ENCODE results near the gene ANKS1A. TPM values are rescaled to one million over a fixed set of nuclear protein-coding genes. Genes with fewer than 3 reads are reported as not detected.

The ANKS1A gene
- total RNA-seq, 1 experiment from 2014 or later = 26.5 TPM

GRCh38 chr6:35099116-35099515 lies 210.1 kb downstream of the ANKS1A start:
- H3K18ac ChIP-seq (ENCODE audit: insufficient read length, low read depth, low read length) = no peak overlapping the region
- no peak overlapping the region for H3K56ac ChIP-seq (ENCODE audit: insufficient read length, low read depth, low read length)
- no peaks in the 10 kb centered on the region for H3K79me1 ChIP-seq (ENCODE audit: insufficient read depth, low read depth, low read length, poor library complexity, severe bottlenecking)
- H3K9me3 ChIP-seq (ENCODE audit: control insufficient read depth, low read depth, low read length) = no peaks in the 10 kb centered on the region
- H3K4ac ChIP-seq (ENCODE audit: low read depth, low read length) = no peak overlapping the region
- H3K36me3 Mint-ChIP-seq (ENCODE audit: insufficient read depth in 1 of 3, low read depth in 3 of 3) = no peaks in the 10 kb centered on the region
- H3K27ac ChIP-seq (ENCODE audit: insufficient read length, low read depth, low read length) = no peak overlapping the region
- no peak overlapping the region for H2BK20ac ChIP-seq (ENCODE audit: low read depth, low read length, poor library complexity, severe bottlenecking)
- 100% methylated on average over 2 of the region's 5 CpGs for WGBS (ENCODE audit: extremely low coverage, insufficient read length, low lambda C conversion rate)
- no peak overlapping the region for H3K27ac Mint-ChIP-seq
- TF ChIP-seq, protein P1, sequence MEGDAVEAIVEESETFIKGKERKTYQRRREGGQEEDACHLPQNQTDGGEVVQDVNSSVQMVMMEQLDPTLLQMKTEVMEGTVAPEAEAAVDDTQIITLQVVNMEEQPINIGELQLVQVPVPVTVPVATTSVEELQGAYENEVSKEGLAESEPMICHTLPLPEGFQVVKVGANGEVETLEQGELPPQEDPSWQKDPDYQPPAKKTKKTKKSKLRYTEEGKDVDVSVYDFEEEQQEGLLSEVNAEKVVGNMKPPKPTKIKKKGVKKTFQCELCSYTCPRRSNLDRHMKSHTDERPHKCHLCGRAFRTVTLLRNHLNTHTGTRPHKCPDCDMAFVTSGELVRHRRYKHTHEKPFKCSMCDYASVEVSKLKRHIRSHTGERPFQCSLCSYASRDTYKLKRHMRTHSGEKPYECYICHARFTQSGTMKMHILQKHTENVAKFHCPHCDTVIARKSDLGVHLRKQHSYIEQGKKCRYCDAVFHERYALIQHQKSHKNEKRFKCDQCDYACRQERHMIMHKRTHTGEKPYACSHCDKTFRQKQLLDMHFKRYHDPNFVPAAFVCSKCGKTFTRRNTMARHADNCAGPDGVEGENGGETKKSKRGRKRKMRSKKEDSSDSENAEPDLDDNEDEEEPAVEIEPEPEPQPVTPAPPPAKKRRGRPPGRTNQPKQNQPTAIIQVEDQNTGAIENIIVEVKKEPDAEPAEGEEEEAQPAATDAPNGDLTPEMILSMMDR (conservative IDR thresholded peaks at IDR 0.05) = no peak
- no peak overlapping the region for H4K91ac ChIP-seq (ENCODE audit: insufficient read length, low read depth, low read length)
- DNase-seq = no peak
- no peak overlapping the region for H3T11ph ChIP-seq (ENCODE audit: low read length)
- no peak overlapping the region for H2BK12ac ChIP-seq (ENCODE audit: insufficient read length, low read depth, low read length)
- H3K23me2 ChIP-seq (ENCODE audit: insufficient read length, low read depth, low read length, poor library complexity, severe bottlenecking) = no peaks in the 10 kb centered on the region
- H3K4me1 Mint-ChIP-seq = peaks cover 27 to 32% of the 10 kb centered on the region in 2 experiments
- no peak overlapping the region for H3K14ac ChIP-seq (ENCODE audit: insufficient read depth, low read length)
- no peak overlapping the region for H3K4me2 ChIP-seq (ENCODE audit: insufficient read depth, insufficient read length, low read length)
- no peak overlapping the region for H3K4me3 Mint-ChIP-seq
- H4K8ac ChIP-seq (replicated peaks; ENCODE audit: insufficient read length, low read depth, low read length) = no peak overlapping the region
- H3K79me2 ChIP-seq (ENCODE audit: insufficient read depth, low read length) = no peaks in the 10 kb centered on the region
- H2AK5ac ChIP-seq (ENCODE audit: insufficient read length, low read length) = no peak overlapping the region
- no peak overlapping the region for H3K9ac ChIP-seq (ENCODE audit: extremely low read depth, insufficient read length, low read length)
- H2BK120ac ChIP-seq (ENCODE audit: low read depth, low read length, poor library complexity, severe bottlenecking) = no peak overlapping the region
- H4K5ac ChIP-seq (ENCODE audit: insufficient read length, low read depth, low read length) = no peak overlapping the region
- H2AFZ ChIP-seq (ENCODE audit: low read length) = no peak overlapping the region
- peaks cover 8% of the 10 kb centered on the region; the same call in 1 of the 2 replicates for H3K4me1 ChIP-seq (ENCODE audit: insufficient read depth, low read length)
- H4K20me1 ChIP-seq (ENCODE audit: control insufficient read depth, insufficient read depth, insufficient read length) = no peaks in the 10 kb centered on the region
- no peaks in the 10 kb centered on the region for H3K27me3 ChIP-seq (ENCODE audit: insufficient read depth, low read length)
- H2BK5ac ChIP-seq (ENCODE audit: insufficient read length, low read length) = no peak overlapping the region
- no peak overlapping the region for H2BK15ac ChIP-seq (ENCODE audit: low read depth, low read length)
- H3K27me3 Mint-ChIP-seq (ENCODE audit: low read depth) = no peaks in the 10 kb centered on the region
- peaks cover 0 to 3% of the 10 kb centered on the region in 2 experiments; a peak in 2 of 5 replicates for H3K9me3 Mint-ChIP-seq
- no peak overlapping the region for H3K23ac ChIP-seq (ENCODE audit: insufficient read length, low read depth, low read length)

Data from H9 (cell line).